H1 (cell line): Measurements from ENCODE around the gene NFE2L2. TPM values are rescaled to one million over a fixed set of nuclear protein-coding genes. Genes with fewer than 3 reads are reported as not detected.

Experiments used
- CTCF ChIA-PET: fragments of 300-600 bp; sonication (Branson Sonifier 250); formaldehyde crosslinking; loops from one replicate; lab custom pipeline; 2021; ENCODE audit not compliant: partially characterized antibody; lab: Charles Lee
- POLR2A ChIA-PET: fragments of 300-600 bp; sonication (Branson Sonifier 250); formaldehyde crosslinking; loops from one replicate; lab custom pipeline; 2021; ENCODE audit warnings: inconsistent platforms; ENCODE audit not compliant: partially characterized antibody; lab: Charles Lee
- DNase-seq, 2 experiments: peaks; one replicate each; pipeline versions ENCODE4 v3.0.0 to v3.0.0-alpha.2; 2010 to 2022; ENCODE audit warnings: low spot score in 2 of 2, low read depth in 1 of 2, mixed read lengths in 1 of 2
- FAIRE-seq: peaks from 2 replicates; lab custom pipeline; 2011; peaks lifted over from hg19 to GRCh38; lab: Jason Lieb, UNC
- H2AFZ ChIP-seq: 2 replicates; pipeline ENCODE4 v1.8.1; 2012; ENCODE audit warnings: low read length, inconsistent platforms
- H2AK5ac ChIP-seq: 2 replicates; pipeline ENCODE4 v1.6.1; 2013; ENCODE audit warnings: low read depth, low read length
- H2BK120ac ChIP-seq: replicated peaks from 2 replicates; pipeline ENCODE3; 2013; ENCODE audit warnings: low read depth, low read length, inconsistent platforms
- H2BK12ac ChIP-seq: 2 replicates; pipeline ENCODE4 v1.6.1; 2013; ENCODE audit warnings: low read depth, low read length
- H2BK15ac ChIP-seq: 2 replicates; pipeline ENCODE4 v1.6.1; 2013; ENCODE audit warnings: low read length
- H2BK20ac ChIP-seq: 2 replicates; pipeline ENCODE4 v1.6.1; 2013; ENCODE audit warnings: low read length
- H2BK5ac ChIP-seq: 2 replicates; pipeline ENCODE4 v1.6.1; 2013; ENCODE audit warnings: low read depth, low read length
- H3K14ac ChIP-seq: 2 replicates; pipeline ENCODE4 v1.6.1; 2013; ENCODE audit warnings: inconsistent platforms; ENCODE audit not compliant: insufficient read length
- H3K18ac ChIP-seq: 2 replicates; pipeline ENCODE4 v1.6.1; 2013; ENCODE audit warnings: low read length; ENCODE audit errors: extremely low read depth
- H3K23ac ChIP-seq: 2 replicates; pipeline ENCODE4 v1.6.1; 2013; ENCODE audit warnings: inconsistent platforms; ENCODE audit not compliant: insufficient read length
- H3K23me2 ChIP-seq: 2 replicates; pipeline ENCODE4 v1.6.1; 2013; ENCODE audit warnings: low read depth, low read length
- H3K27ac ChIP-seq: 2 replicates; pipeline ENCODE4 v1.6.1; 2011; ENCODE audit warnings: low read depth, low read length, inconsistent platforms
- H3K27me3 ChIP-seq, 4 experiments: replicated peaks in 1 of 4; 1 replicate in 1 of 4; 2 replicates in 3 of 4; pipeline versions ENCODE4 v1.6.1 to v1.8.1; 2011 to 2013; ENCODE audit warnings: low read length in 3 of 4, mild to moderate bottlenecking in 3 of 4, inconsistent platforms in 2 of 4, mixed read lengths in 2 of 4, moderate library complexity in 1 of 4; ENCODE audit not compliant: control insufficient read depth in 3 of 4, insufficient read depth in 3 of 4; ENCODE audit errors: extremely low read depth in 1 of 4
- H3K36me3 ChIP-seq, 4 experiments: 2 replicates each; pipeline versions ENCODE4 v1.6.1 to v1.8.1; 2011 to 2013; ENCODE audit warnings: mild to moderate bottlenecking in 4 of 4, low read length in 3 of 4, moderate library complexity in 2 of 4, control low read depth in 1 of 4, inconsistent platforms in 1 of 4; ENCODE audit not compliant: insufficient read depth in 4 of 4, control insufficient read depth in 2 of 4
- H3K4ac ChIP-seq: replicated peaks from 2 replicates; pipeline ENCODE3; 2013; ENCODE audit warnings: low read length, low read depth, mixed read lengths, inconsistent platforms; ENCODE audit not compliant: insufficient read length
- H3K4me1 ChIP-seq, 4 experiments: replicated peaks in 1 of 4; 1 replicate in 1 of 4; 2 replicates in 3 of 4; pipeline versions ENCODE4 v1.6.1 to v1.8.1; 2011 to 2013; ENCODE audit warnings: low read length in 3 of 4, inconsistent platforms in 2 of 4, mixed read lengths in 1 of 4; ENCODE audit not compliant: insufficient read depth in 4 of 4, control insufficient read depth in 3 of 4
- H3K4me2 ChIP-seq, 2 experiments: 2 replicates each; pipeline versions ENCODE4 v1.6.1 to v1.8.1; 2011 to 2013; ENCODE audit warnings: low read depth in 2 of 2, low read length in 2 of 2, control low read depth in 1 of 2, inconsistent platforms in 1 of 2, mild to moderate bottlenecking in 1 of 2; ENCODE audit not compliant: insufficient read depth in 1 of 2
- H3K4me3 ChIP-seq, 4 experiments: fragments of 200-600, 300-600 bp in 1 of 4; sonication (generic), shearing (Covaris generic), sonication (Bioruptor Twin) in 1 of 4; 2 replicates each; pipeline versions ENCODE4 v1.5.1 to v1.8.1; 2011 to 2016; ENCODE audit warnings: low read length in 4 of 4, low read depth in 3 of 4, control low read depth in 2 of 4, inconsistent platforms in 2 of 4, mild to moderate bottlenecking in 2 of 4, mixed read lengths in 1 of 4, moderate library complexity in 1 of 4; ENCODE audit not compliant: insufficient read depth in 2 of 4; ENCODE audit errors: extremely low read depth in 1 of 4
- H3K56ac ChIP-seq: replicated peaks from 2 replicates; pipeline ENCODE3; 2013; ENCODE audit warnings: low read depth, mild to moderate bottlenecking, mixed read lengths, low read length, inconsistent platforms; ENCODE audit not compliant: insufficient read length
- H3K79me1 ChIP-seq: 2 replicates; pipeline ENCODE4 v1.6.1; 2013; ENCODE audit warnings: low read depth, low read length, control low read depth
- H3K79me2 ChIP-seq, 2 experiments: 2 replicates each; pipeline versions ENCODE4 v1.6.1 to v1.8.1; 2012 to 2013; ENCODE audit warnings: low read length in 2 of 2, mild to moderate bottlenecking in 2 of 2, inconsistent platforms in 1 of 2; ENCODE audit not compliant: insufficient read depth in 2 of 2, control insufficient read depth in 1 of 2
- H3K9ac ChIP-seq, 4 experiments: replicated peaks in 1 of 4; 1 replicate in 1 of 4; 2 replicates in 3 of 4; pipeline versions ENCODE4 v1.6.1 to v1.8.1; 2011 to 2013; ENCODE audit warnings: low read depth in 3 of 4, low read length in 3 of 4, control low read depth in 2 of 4, mild to moderate bottlenecking in 2 of 4, moderate library complexity in 2 of 4, inconsistent platforms in 1 of 4; ENCODE audit errors: extremely low read depth in 1 of 4
- H3K9me3 ChIP-seq, 2 experiments: 2 replicates each; pipeline versions ENCODE4 v1.6.1 to v1.8.1; 2012 to 2013; ENCODE audit warnings: mild to moderate bottlenecking in 2 of 2, moderate library complexity in 2 of 2, control low read depth in 1 of 2, inconsistent platforms in 1 of 2, low read depth in 1 of 2, low read length in 1 of 2, mixed read lengths in 1 of 2; ENCODE audit not compliant: insufficient read depth in 2 of 2
- H4K20me1 ChIP-seq, 2 experiments: replicated peaks in 1 of 2; 2 replicates each; pipeline versions ENCODE3 to v1.8.1; 2011 to 2013; ENCODE audit warnings: inconsistent platforms in 2 of 2, low read length in 2 of 2, mild to moderate bottlenecking in 1 of 2; ENCODE audit not compliant: insufficient read depth in 2 of 2, control insufficient read depth in 1 of 2
- H4K5ac ChIP-seq: 2 replicates; pipeline ENCODE4 v1.6.1; 2013; ENCODE audit warnings: low read length, low read depth, mixed read lengths, inconsistent platforms; ENCODE audit not compliant: insufficient read length
- H4K8ac ChIP-seq: 2 replicates; pipeline ENCODE4 v1.8.0; 2013; ENCODE audit warnings: mild to moderate bottlenecking, moderate library complexity, low read length, inconsistent platforms; ENCODE audit not compliant: insufficient read depth; ENCODE audit errors: extremely low read depth
- H4K91ac ChIP-seq: replicated peaks from 2 replicates; pipeline ENCODE3; 2013; ENCODE audit warnings: low read length, mixed read lengths, inconsistent platforms; ENCODE audit not compliant: insufficient read length
- ATF2 ChIP-seq: IDR thresholded peaks from 2 replicates; pipeline ENCODE4 v1.6.1; 2012; ENCODE audit warnings: low read length, inconsistent platforms
- TAF1 ChIP-seq: IDR thresholded peaks from 2 replicates; pipeline ENCODE4 v1.6.1; 2011; ENCODE audit warnings: mild to moderate bottlenecking, low read depth, low read length
- TCF12 ChIP-seq: IDR thresholded peaks from 2 replicates; pipeline ENCODE4 v1.6.1; 2011; ENCODE audit warnings: low read depth, mild to moderate bottlenecking, low read length
- WGBS, 2 experiments: shearing (Covaris generic) in 1 of 2; methylation state at CpG; one replicate each; pipeline versions ENCODE4 v1.1.6 to v1.1.7; 2013 to 2015; ENCODE audit warnings: low lambda C conversion rate in 2 of 2, mixed read lengths in 2 of 2, inconsistent platforms in 1 of 2, low coverage in 1 of 2, missing lambda C conversion rate in 1 of 2; ENCODE audit not compliant: insufficient replicate concordance in 2 of 2, insufficient coverage in 1 of 2, insufficient read length in 1 of 2; ENCODE audit errors: extremely low coverage in 1 of 2, missing lambda C conversion rate in 1 of 2; 5-methylcytosine and 5-hydroxymethylcytosine counted together
- polyA plus RNA-seq, 7 experiments: library from polyadenylated mRNA; depleted of rRNA in 3 of 7; stranded (reverse) in 5 of 7; unstranded in 2 of 7; fragments of >200 nt in 5 of 7; fragments of 200-250 nt in 2 of 7; gene quantifications; 1 replicate in 5 of 7; 2 replicates in 1 of 7; 4 replicates in 1 of 7; pipeline versions ENCODE4 v1.2.1 to v1.2.3, GENCODE V29; 2011 to 2013; ENCODE audit warnings: missing spikeins in 2 of 7, mixed read lengths in 2 of 7
- total RNA-seq: library from RNA; stranded (reverse); fragmentation: NEBNext Ultra II Directional; extraction: Animal tissue kit (Norgen Biotek cat#: 25700); gene quantifications from 2 replicates; pipeline ENCODE4 v1.2.1, GENCODE V29; 2021

Gene NFE2L2
- total and polyA plus RNA-seq, 2 of the 8 experiments (the other 6 are each of a cell fraction or from before 2014, with no cell fraction given): 33.2 to 34.5 TPM

- no peak overlapping the region for H2BK120ac ChIP-seq
- no peak overlapping the region for H3K4me2 ChIP-seq
- no peak overlapping the region for H3K14ac ChIP-seq
- no peak overlapping the region for H3K4me3 ChIP-seq
- H3K9me3 ChIP-seq: no peaks in the 10 kb centered on the region
- CTCF ChIA-PET: interaction anchor here (0.9 to 5.9 kb wide), 6 partner anchors 9 to 73 kb away, joined by 3 to 41 read pairs (median 7); no protein-coding TSS in a partner anchor
- peaks cover 1 to 11% (median 5%) of the 10 kb centered on the region in 4 experiments; a peak in 2 of 8 replicates for H3K36me3 ChIP-seq
- H4K8ac ChIP-seq: no peak overlapping the region
- H3K27me3 ChIP-seq: no peaks in the 10 kb centered on the region
- H3K27ac ChIP-seq: no peak overlapping the region
- H3K9ac ChIP-seq: no peak overlapping the region
- no peak overlapping the region for H2AFZ ChIP-seq
- H3K79me2 ChIP-seq: peaks cover 7 to 72% of the 10 kb centered on the region in 2 experiments
- H4K5ac ChIP-seq: no peak overlapping the region
- no peak overlapping the region for H3K56ac ChIP-seq
- no peak overlapping the region for H3K23ac ChIP-seq
- no peaks in the 10 kb centered on the region for H3K23me2 ChIP-seq
- no peak overlapping the region for H3K4ac ChIP-seq
- H4K91ac ChIP-seq: no peak overlapping the region
- no peak overlapping the region for H2BK12ac ChIP-seq
- 87% methylated on average over 2 of the region's 2 CpGs; no CpG with 5 or more reads in 1 of the 2 experiments for WGBS, 2 experiments
- no peak overlapping the region for H2AK5ac ChIP-seq
- H2BK5ac ChIP-seq: no peak overlapping the region
- H2BK20ac ChIP-seq: no peak overlapping the region
- H4K20me1 ChIP-seq: peaks cover 2% of the 10 kb centered on the region in 2 experiments
- DNase-seq: no peak
- H3K4me1 ChIP-seq: no peaks in the 10 kb centered on the region; a peak in 2 of 7 replicates
- peaks cover 6% of the 10 kb centered on the region for H3K79me1 ChIP-seq
- POLR2A ChIA-PET: interaction anchor here (0.7 to 7.1 kb wide), 7 partner anchors 10 to 27 kb away, joined by 3 to 56 read pairs (median 11); partner anchors contain the start of gene NFE2L2
- FAIRE-seq: no peak
- H2BK15ac ChIP-seq: no peak overlapping the region
- H3K18ac ChIP-seq: no peak overlapping the region
- TF ChIP-seq ATF2 (no peak), TCF12 (no peak), TAF1 (no peak)
These were observed 26.6 kb downstream of the NFE2L2 start for GRCh38 chr2:177237932-177238331.
